Measurements from ENCODE around the gene VEGFC.

The VEGFC gene

GRCh38 chr4:176656108-176656507 lies 136.6 kb downstream of the VEGFC start:
- H3K4me3 ChIP-seq (ENCODE audit: low read depth, low read length): no peak overlapping the region
- TF ChIP-seq CTCF (IDR thresholded peaks at IDR 0.05; ENCODE audit: low read depth, low read length) (no peak), MAX (IDR thresholded peaks at IDR 0.05; ENCODE audit: low read depth, low read length) (no peak), POLR2A (IDR thresholded peaks at IDR 0.05; ENCODE audit: extremely low read depth, insufficient read length) (no peak)
- DNase-seq (ENCODE audit: low read depth): no peak

- no peak overlapping the region for H3K4me3 ChIP-seq (ENCODE audit: low read depth, low read length)
- TF ChIP-seq MYC (IDR thresholded peaks at IDR 0.05; ENCODE audit: low read depth, low read length) (no peak), CTCF (IDR thresholded peaks at IDR 0.05; ENCODE audit: low read depth, low read length) (no peak), POLR2A (IDR thresholded peaks at IDR 0.05; ENCODE audit: extremely low read depth, insufficient read length) (no peak), MAX (IDR thresholded peaks at IDR 0.05; ENCODE audit: low read depth, low read length) (no peak)
- no peak for DNase-seq (ENCODE audit: low read depth)
Observed at GRCh38 chr4:176654565-176655216, 138.0 kb downstream of the VEGFC start.

GRCh38 chr4:176653401-176654220 lies 139.1 kb downstream of the VEGFC start:
- no peak overlapping the region for H3K4me3 ChIP-seq (ENCODE audit: low read depth, low read length)
- DNase-seq (ENCODE audit: low read depth): no peak
- TF ChIP-seq CTCF (IDR thresholded peaks at IDR 0.05; ENCODE audit: low read depth, low read length): no peak
- no peak for TF ChIP-seq MAX (IDR thresholded peaks at IDR 0.05; ENCODE audit: low read depth, low read length)
- TF ChIP-seq MYC (IDR thresholded peaks at IDR 0.05; ENCODE audit: low read depth, low read length): no peak
- TF ChIP-seq POLR2A (IDR thresholded peaks at IDR 0.05; ENCODE audit: extremely low read depth, insufficient read length): no peak

- TF ChIP-seq MYC (IDR thresholded peaks at IDR 0.05; ENCODE audit: low read depth, low read length) (no peak), MAX (IDR thresholded peaks at IDR 0.05; ENCODE audit: low read depth, low read length) (no peak), POLR2A (IDR thresholded peaks at IDR 0.05; ENCODE audit: extremely low read depth, insufficient read length) (no peak), CTCF (IDR thresholded peaks at IDR 0.05; ENCODE audit: low read depth, low read length) (no peak)
- no peak overlapping the region for H3K4me3 ChIP-seq (ENCODE audit: low read depth, low read length)
- DNase-seq (ENCODE audit: low read depth): no peak
Observed at GRCh38 chr4:176646311-176646710, 146.4 kb downstream of the VEGFC start.

- DNase-seq (ENCODE audit: low read depth): no peak
- H3K4me3 ChIP-seq (ENCODE audit: low read depth, low read length): no peak overlapping the region
- TF ChIP-seq POLR2A (IDR thresholded peaks at IDR 0.05; ENCODE audit: extremely low read depth, insufficient read length): no peak
- TF ChIP-seq MAX (IDR thresholded peaks at IDR 0.05; ENCODE audit: low read depth, low read length): no peak
- no peak for TF ChIP-seq MYC (IDR thresholded peaks at IDR 0.05; ENCODE audit: low read depth, low read length)
- TF ChIP-seq CTCF (IDR thresholded peaks at IDR 0.05; ENCODE audit: low read depth, low read length): no peak
Observed at GRCh38 chr4:176645246-176645960, 147.3 kb downstream of the VEGFC start.

Measured in NB4 (cell line).